Measurements from ENCODE around the gene G3BP2. TPM values are rescaled to one million over a fixed set of nuclear protein-coding genes. Genes with fewer than 3 reads are reported as not detected.

The G3BP2 gene
- total and polyA plus RNA-seq, 2 experiments from 2014 or later = 103 to 411 TPM

DNA sequence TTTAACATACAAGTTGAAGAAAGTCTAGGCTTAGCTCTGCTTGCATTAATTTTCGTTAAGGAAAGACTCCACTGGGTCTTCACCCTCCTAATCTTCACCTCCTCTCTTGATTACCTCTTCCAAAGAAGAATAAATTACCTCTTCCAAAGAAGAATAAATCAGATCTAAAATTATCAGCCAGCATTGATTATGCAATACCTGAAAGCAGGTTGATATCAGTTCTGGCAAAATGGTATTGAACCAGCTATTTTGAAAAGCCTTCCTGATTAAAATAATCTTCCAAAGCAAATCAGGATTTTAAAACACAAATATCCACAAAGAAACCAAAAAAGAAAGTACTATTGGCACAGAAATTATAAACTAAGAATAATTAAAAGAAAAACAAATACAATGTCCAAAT is 79.8 kb downstream of the G3BP2 start:
- H3K27me3 ChIP-seq (ENCODE audit: insufficient read depth) = no peaks in the 10 kb centered on the region
- H4K20me1 ChIP-seq (replicated peaks; ENCODE audit: insufficient read depth) = no peaks in the 10 kb centered on the region
- no peaks in the 10 kb centered on the region for H3K27me3 Mint-ChIP-seq (ENCODE audit: insufficient read depth, low read depth, poor library complexity)
- no peak overlapping the region for H3K27ac Mint-ChIP-seq
- H3K4me1 ChIP-seq (ENCODE audit: insufficient read depth) = no peaks in the 10 kb centered on the region
- no peaks in the 10 kb centered on the region for H3K79me2 ChIP-seq (replicated peaks; ENCODE audit: insufficient read depth)
- no peaks in the 10 kb centered on the region for H3K36me3 ChIP-seq (ENCODE audit: insufficient read depth)
- no peaks in the 10 kb centered on the region for H3K36me3 Mint-ChIP-seq (ENCODE audit: low read depth)
- no peak overlapping the region for H3K4me2 ChIP-seq
- no peaks in the 10 kb centered on the region for H3K9me2 ChIP-seq (ENCODE audit: insufficient read depth)
- no peaks in the 10 kb centered on the region for H3F3A ChIP-seq (replicated peaks; ENCODE audit: low read depth)
- H3K9me3 Mint-ChIP-seq = no peaks in the 10 kb centered on the region
- H3K4me3 Mint-ChIP-seq = no peak overlapping the region
- ATAC-seq (no peak), DNase-seq (ENCODE audit: low spot score) (no peak)
- TF ChIP-seq STAT1 (IDR thresholded peaks at IDR 0.05; ENCODE audit: unreplicated experiment) (no peak), ZNF331 (CRISPR knock-in tag; IDR thresholded peaks at IDR 0.05; ENCODE audit: low read depth) (no peak), ZNF114 (CRISPR knock-in tag; IDR thresholded peaks at IDR 0.05) (no peak), EZH2phosphoT487 (IDR thresholded peaks at IDR 0.05; ENCODE audit: unreplicated experiment) (no peak), NANOG (IDR thresholded peaks at IDR 0.05; ENCODE audit: borderline replicate concordance) (no peak), CREB1 (CRISPR knock-in tag; IDR thresholded peaks at IDR 0.05; ENCODE audit: low read depth) (no peak), EZH2 (IDR thresholded peaks at IDR 0.05; ENCODE audit: low read depth, unreplicated experiment) (no peak), JUNB (IDR thresholded peaks at IDR 0.05; ENCODE audit: unreplicated experiment) (no peak)
- TF ChIP-seq, protein P1, sequence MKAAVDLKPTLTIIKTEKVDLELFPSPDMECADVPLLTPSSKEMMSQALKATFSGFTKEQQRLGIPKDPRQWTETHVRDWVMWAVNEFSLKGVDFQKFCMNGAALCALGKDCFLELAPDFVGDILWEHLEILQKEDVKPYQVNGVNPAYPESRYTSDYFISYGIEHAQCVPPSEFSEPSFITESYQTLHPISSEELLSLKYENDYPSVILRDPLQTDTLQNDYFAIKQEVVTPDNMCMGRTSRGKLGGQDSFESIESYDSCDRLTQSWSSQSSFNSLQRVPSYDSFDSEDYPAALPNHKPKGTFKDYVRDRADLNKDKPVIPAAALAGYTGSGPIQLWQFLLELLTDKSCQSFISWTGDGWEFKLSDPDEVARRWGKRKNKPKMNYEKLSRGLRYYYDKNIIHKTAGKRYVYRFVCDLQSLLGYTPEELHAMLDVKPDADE (IDR thresholded peaks at IDR 0.05) = no peak
- TF ChIP-seq, protein P2, sequence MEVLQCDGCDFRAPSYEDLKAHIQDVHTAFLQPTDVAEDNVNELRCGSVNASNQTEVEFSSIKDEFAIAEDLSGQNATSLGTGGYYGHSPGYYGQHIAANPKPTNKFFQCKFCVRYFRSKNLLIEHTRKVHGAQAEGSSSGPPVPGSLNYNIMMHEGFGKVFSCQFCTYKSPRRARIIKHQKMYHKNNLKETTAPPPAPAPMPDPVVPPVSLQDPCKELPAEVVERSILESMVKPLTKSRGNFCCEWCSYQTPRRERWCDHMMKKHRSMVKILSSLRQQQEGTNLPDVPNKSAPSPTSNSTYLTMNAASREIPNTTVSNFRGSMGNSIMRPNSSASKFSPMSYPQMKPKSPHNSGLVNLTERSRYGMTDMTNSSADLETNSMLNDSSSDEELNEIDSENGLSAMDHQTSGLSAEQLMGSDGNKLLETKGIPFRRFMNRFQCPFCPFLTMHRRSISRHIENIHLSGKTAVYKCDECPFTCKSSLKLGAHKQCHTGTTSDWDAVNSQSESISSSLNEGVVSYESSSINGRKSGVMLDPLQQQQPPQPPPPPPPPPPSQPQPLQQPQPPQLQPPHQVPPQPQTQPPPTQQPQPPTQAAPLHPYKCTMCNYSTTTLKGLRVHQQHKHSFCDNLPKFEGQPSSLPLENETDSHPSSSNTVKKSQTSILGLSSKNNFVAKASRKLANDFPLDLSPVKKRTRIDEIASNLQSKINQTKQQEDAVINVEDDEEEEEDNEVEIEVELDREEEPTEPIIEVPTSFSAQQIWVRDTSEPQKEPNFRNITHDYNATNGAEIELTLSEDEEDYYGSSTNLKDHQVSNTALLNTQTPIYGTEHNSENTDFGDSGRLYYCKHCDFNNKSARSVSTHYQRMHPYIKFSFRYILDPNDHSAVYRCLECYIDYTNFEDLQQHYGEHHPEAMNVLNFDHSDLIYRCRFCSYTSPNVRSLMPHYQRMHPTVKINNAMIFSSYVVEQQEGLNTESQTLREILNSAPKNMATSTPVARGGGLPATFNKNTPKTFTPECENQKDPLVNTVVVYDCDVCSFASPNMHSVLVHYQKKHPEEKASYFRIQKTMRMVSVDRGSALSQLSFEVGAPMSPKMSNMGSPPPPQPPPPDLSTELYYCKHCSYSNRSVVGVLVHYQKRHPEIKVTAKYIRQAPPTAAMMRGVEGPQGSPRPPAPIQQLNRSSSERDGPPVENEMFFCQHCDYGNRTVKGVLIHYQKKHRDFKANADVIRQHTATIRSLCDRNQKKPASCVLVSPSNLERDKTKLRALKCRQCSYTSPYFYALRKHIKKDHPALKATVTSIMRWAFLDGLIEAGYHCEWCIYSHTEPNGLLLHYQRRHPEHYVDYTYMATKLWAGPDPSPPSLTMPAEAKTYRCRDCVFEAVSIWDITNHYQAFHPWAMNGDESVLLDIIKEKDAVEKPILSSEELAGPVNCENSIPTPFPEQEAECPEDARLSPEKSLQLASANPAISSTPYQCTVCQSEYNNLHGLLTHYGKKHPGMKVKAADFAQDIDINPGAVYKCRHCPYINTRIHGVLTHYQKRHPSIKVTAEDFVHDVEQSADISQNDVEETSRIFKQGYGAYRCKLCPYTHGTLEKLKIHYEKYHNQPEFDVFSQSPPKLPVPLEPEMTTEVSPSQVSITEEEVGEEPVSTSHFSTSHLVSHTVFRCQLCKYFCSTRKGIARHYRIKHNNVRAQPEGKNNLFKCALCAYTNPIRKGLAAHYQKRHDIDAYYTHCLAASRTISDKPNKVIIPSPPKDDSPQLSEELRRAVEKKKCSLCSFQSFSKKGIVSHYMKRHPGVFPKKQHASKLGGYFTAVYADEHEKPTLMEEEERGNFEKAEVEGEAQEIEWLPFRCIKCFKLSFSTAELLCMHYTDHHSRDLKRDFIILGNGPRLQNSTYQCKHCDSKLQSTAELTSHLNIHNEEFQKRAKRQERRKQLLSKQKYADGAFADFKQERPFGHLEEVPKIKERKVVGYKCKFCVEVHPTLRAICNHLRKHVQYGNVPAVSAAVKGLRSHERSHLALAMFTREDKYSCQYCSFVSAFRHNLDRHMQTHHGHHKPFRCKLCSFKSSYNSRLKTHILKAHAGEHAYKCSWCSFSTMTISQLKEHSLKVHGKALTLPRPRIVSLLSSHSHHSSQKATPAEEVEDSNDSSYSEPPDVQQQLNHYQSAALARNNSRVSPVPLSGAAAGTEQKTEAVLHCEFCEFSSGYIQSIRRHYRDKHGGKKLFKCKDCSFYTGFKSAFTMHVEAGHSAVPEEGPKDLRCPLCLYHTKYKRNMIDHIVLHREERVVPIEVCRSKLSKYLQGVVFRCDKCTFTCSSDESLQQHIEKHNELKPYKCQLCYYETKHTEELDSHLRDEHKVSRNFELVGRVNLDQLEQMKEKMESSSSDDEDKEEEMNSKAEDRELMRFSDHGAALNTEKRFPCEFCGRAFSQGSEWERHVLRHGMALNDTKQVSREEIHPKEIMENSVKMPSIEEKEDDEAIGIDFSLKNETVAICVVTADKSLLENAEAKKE (CRISPR knock-in tag; IDR thresholded peaks at IDR 0.05) = no peak
- TF ChIP-seq, protein P3, sequence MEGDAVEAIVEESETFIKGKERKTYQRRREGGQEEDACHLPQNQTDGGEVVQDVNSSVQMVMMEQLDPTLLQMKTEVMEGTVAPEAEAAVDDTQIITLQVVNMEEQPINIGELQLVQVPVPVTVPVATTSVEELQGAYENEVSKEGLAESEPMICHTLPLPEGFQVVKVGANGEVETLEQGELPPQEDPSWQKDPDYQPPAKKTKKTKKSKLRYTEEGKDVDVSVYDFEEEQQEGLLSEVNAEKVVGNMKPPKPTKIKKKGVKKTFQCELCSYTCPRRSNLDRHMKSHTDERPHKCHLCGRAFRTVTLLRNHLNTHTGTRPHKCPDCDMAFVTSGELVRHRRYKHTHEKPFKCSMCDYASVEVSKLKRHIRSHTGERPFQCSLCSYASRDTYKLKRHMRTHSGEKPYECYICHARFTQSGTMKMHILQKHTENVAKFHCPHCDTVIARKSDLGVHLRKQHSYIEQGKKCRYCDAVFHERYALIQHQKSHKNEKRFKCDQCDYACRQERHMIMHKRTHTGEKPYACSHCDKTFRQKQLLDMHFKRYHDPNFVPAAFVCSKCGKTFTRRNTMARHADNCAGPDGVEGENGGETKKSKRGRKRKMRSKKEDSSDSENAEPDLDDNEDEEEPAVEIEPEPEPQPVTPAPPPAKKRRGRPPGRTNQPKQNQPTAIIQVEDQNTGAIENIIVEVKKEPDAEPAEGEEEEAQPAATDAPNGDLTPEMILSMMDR (conservative IDR thresholded peaks at IDR 0.05; ENCODE audit: low read depth in 2 of 2) = no peak
- TF ChIP-seq, protein P4, sequence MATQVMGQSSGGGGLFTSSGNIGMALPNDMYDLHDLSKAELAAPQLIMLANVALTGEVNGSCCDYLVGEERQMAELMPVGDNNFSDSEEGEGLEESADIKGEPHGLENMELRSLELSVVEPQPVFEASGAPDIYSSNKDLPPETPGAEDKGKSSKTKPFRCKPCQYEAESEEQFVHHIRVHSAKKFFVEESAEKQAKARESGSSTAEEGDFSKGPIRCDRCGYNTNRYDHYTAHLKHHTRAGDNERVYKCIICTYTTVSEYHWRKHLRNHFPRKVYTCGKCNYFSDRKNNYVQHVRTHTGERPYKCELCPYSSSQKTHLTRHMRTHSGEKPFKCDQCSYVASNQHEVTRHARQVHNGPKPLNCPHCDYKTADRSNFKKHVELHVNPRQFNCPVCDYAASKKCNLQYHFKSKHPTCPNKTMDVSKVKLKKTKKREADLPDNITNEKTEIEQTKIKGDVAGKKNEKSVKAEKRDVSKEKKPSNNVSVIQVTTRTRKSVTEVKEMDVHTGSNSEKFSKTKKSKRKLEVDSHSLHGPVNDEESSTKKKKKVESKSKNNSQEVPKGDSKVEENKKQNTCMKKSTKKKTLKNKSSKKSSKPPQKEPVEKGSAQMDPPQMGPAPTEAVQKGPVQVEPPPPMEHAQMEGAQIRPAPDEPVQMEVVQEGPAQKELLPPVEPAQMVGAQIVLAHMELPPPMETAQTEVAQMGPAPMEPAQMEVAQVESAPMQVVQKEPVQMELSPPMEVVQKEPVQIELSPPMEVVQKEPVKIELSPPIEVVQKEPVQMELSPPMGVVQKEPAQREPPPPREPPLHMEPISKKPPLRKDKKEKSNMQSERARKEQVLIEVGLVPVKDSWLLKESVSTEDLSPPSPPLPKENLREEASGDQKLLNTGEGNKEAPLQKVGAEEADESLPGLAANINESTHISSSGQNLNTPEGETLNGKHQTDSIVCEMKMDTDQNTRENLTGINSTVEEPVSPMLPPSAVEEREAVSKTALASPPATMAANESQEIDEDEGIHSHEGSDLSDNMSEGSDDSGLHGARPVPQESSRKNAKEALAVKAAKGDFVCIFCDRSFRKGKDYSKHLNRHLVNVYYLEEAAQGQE (IDR thresholded peaks at IDR 0.05; ENCODE audit: unreplicated experiment) = no peak
- H3K27ac ChIP-seq (ENCODE audit: low read depth) = no peak overlapping the region
- H2AFZ ChIP-seq = no peak overlapping the region
- H3K4me3 ChIP-seq = no peak overlapping the region
- peaks cover 2% of the 10 kb centered on the region; the same call in 2 of the 3 replicates for H3K4me1 Mint-ChIP-seq
